Smooth muscle cell (in vitro differentiated cells): ENCODE measurements around the gene ATIC. TPM values are rescaled to one million over a fixed set of nuclear protein-coding genes. Genes with fewer than 3 reads are reported as not detected.

ENCODE experiments used
- DNase-seq: peaks from one replicate; lab custom pipeline; 2025; ENCODE audit not compliant: unreplicated experiment; lab: John Stamatoyannopoulos, UW
- H2AFZ ChIP-seq: fragments of 200-600 bp; sonication (generic); 2 replicates; pipeline ENCODE4 v1.6.0; 2016; ENCODE audit warnings: antibody characterized with exemption, low read depth, mild to moderate bottlenecking
- H3F3A ChIP-seq: fragments of 200-600 bp; sonication (generic); 2 replicates; pipeline ENCODE4 v1.6.0; 2017; ENCODE audit warnings: antibody characterized with exemption, low read depth
- H3K27ac ChIP-seq: fragments of 200-600 bp; sonication (generic); 2 replicates; pipeline ENCODE4 v1.5.1; 2016; ENCODE audit warnings: low read depth, mild to moderate bottlenecking
- H3K27me3 ChIP-seq: fragments of 200-600 bp; sonication (generic); 2 replicates; pipeline ENCODE4 v1.6.1; 2016; ENCODE audit warnings: low read depth, mild to moderate bottlenecking
- H3K36me3 ChIP-seq: fragments of 200-600 bp; sonication (generic); 2 replicates; pipeline ENCODE4 v1.5.1; 2016; ENCODE audit warnings: low read depth
- H3K4me1 ChIP-seq: fragments of 200-600 bp; sonication (generic); 2 replicates; pipeline ENCODE4 v1.5.1; 2016; ENCODE audit warnings: low read depth
- H3K4me2 ChIP-seq: fragments of 200-600 bp; sonication (generic); 2 replicates; pipeline ENCODE4 v1.6.0; 2016; ENCODE audit warnings: mild to moderate bottlenecking
- H3K4me3 ChIP-seq: fragments of 200-600 bp; sonication (generic); 2 replicates; pipeline ENCODE4 v1.5.1; 2016; ENCODE audit warnings: mild to moderate bottlenecking
- H3K79me2 ChIP-seq: fragments of 200-600 bp; sonication (generic); 2 replicates; pipeline ENCODE4 v1.6.0; 2016; ENCODE audit warnings: low read depth, mild to moderate bottlenecking
- H3K9ac ChIP-seq: fragments of 200-600 bp; sonication (generic); 2 replicates; pipeline ENCODE4 v1.6.0; 2016; ENCODE audit warnings: low read depth
- H3K9me3 ChIP-seq: fragments of 200-600 bp; sonication (generic); replicated peaks from 2 replicates; pipeline ENCODE4 v1.5.1; 2016; ENCODE audit warnings: low read depth
- H4K20me1 ChIP-seq: fragments of 200-600 bp; sonication (generic); 2 replicates; pipeline ENCODE4 v1.6.0; 2016; ENCODE audit warnings: low read depth
- CTCF ChIP-seq: fragments of 200-600 bp; sonication (generic); IDR thresholded peaks from 2 replicates; pipeline ENCODE4 v1.5.1; 2017; ENCODE audit warnings: borderline replicate concordance, mild to moderate bottlenecking, antibody characterized with exemption; ENCODE audit not compliant: insufficient read depth, poor library complexity, severe bottlenecking
- WGBS: methylation state at CpG from one replicate; pipeline ENCODE4 v1.1.7; 2016; ENCODE audit warnings: low lambda C conversion rate; 5-methylcytosine and 5-hydroxymethylcytosine counted together
- polyA plus RNA-seq: library from polyadenylated mRNA; unstranded; fragments of >200 nt; fragmentation: Nextera tagmentation; extraction: Ambion mirVana; gene quantifications from 2 replicates; pipeline ENCODE4 v1.2.1, GENCODE V29; 2016
- total RNA-seq: library from RNA; depleted of rRNA; stranded (reverse); fragments of >200 nt; gene quantifications from 2 replicates; pipeline ENCODE4 v1.2.3, GENCODE V29; 2014

Gene ATIC
- total and polyA plus RNA-seq, 2 experiments from 2014 or later = 28.3 to 67.7 TPM

DNA sequence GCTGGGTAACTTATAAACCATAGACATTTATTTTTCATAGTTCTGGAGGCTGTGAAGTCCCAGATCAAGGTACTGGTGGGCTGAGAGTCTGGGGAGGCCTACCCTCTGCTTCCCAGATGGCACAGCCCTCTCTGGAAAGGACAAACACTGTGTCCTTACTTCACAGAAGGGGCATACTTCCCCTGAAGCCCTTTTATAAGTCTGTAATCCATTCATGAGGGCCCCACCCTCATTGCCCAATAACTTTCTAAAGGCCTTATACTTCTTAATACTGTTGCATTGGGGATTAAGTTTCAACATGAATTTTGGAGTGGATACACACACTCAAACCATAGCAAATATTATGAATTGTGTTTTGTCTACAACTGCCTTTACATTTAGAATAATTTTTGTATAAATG is 36.0 kb downstream of the ATIC start:
- Histone ChIP-seq H3K9ac (no peak overlapping the region), H3K4me3 (no peak overlapping the region), H3K36me3 (peaks cover 25% of the 10 kb centered on the region), H3K27me3 (no peaks in the 10 kb centered on the region), H3K4me2 (no peak overlapping the region), H4K20me1 (no peaks in the 10 kb centered on the region), H3K27ac (no peak overlapping the region), H3K79me2 (no peaks in the 10 kb centered on the region), H3K9me3 (no peaks in the 10 kb centered on the region), H2AFZ (no peak overlapping the region), H3K4me1 (no peaks in the 10 kb centered on the region), H3F3A (no peaks in the 10 kb centered on the region)
- no peak for DNase-seq
- no peak for TF ChIP-seq CTCF

GRCh38 chr2:215352602-215353001 is 40.7 kb downstream of the ATIC start:
- 69% methylated on average over 4 of the region's 4 CpGs for WGBS
- no peaks in the 10 kb centered on the region for H3K27me3 ChIP-seq
- H3K4me1 ChIP-seq = no peaks in the 10 kb centered on the region
- H3K4me2 ChIP-seq = no peak overlapping the region
- H3K9me3 ChIP-seq = no peaks in the 10 kb centered on the region
- H3K9ac ChIP-seq = no peak overlapping the region
- no peak for TF ChIP-seq CTCF
- no peak overlapping the region for H2AFZ ChIP-seq
- no peak overlapping the region for H3K27ac ChIP-seq
- peaks cover 9% of the 10 kb centered on the region for H4K20me1 ChIP-seq
- no peak for DNase-seq
- peaks cover 14% of the 10 kb centered on the region for H3F3A ChIP-seq
- no peak overlapping the region for H3K4me3 ChIP-seq
- peaks cover 13% of the 10 kb centered on the region for H3K36me3 ChIP-seq
- no peaks in the 10 kb centered on the region for H3K79me2 ChIP-seq

DNA sequence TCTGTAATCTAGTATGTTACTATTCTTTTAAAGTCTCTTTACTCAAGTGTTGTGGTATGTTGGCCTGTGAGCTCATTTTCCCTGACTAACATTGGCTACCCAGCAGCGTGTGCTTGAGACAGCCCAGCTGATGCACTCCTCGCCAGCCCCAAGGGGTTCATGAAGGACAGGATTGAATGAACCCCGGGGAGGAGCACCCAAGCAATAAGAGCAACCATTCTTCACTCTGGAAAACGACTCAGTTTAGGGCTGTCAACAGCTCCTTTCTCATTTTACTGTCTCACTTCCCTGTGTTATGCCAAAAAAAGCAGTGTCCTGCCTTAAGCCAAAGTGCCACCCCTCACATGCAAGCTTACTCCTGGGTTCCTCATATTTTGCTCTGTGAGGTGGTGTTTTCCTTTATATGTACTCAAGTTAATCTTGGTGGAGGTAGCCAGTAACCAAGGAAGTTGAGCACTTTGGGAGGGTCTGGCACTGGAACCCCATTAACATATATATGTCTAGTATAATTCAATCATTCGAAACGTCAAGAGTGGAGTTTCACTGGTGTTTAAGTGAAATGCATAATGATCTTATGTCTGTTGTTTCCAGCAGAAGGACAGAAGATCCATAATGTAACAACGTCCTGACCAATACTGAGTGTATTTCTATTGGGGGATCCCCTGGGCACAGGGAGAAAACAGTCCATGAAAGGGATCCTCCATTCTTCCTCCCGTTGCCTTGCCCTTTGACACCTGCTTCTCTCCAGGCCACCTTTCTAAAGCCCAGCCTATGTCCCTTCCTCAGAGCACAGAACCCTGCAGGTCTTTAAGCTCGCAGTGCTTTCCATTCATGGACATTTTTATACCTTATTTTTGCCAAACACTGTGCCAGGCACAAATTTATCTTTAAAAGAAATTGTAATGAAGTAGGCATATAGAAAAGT is 43.2 kb downstream of the ATIC start:
- WGBS = 89% methylated on average over 9 of the region's 9 CpGs

More for the DNA sequence above, 43.2 kb downstream of the ATIC start:
- Histone ChIP-seq H3K4me3 (no peak overlapping the region), H3F3A (peaks cover 23% of the 10 kb centered on the region), H3K27ac (no peak overlapping the region), H3K4me1 (no peaks in the 10 kb centered on the region), H3K36me3 (no peaks in the 10 kb centered on the region), H3K4me2 (no peak overlapping the region), H3K27me3 (no peaks in the 10 kb centered on the region), H2AFZ (no peak overlapping the region), H3K79me2 (no peaks in the 10 kb centered on the region), H4K20me1 (peaks cover 32% of the 10 kb centered on the region), H3K9me3 (no peaks in the 10 kb centered on the region), H3K9ac (no peak overlapping the region)
- TF ChIP-seq CTCF = no peak
- DNase-seq = no peak
